Ishikawa (cell line): ENCODE results near the gene NRXN3.

Experiments used
- CEBPB ChIP-seq: IDR thresholded peaks from 2 replicates; pipeline ENCODE4 v1.6.1; 2012
- CREB1 ChIP-seq: IDR thresholded peaks from 2 replicates; pipeline ENCODE4 v1.6.1; 2012; ENCODE audit warnings: low read depth
- EGR1 ChIP-seq: IDR thresholded peaks from 2 replicates; pipeline ENCODE4 v1.6.1; 2012
- EP300 ChIP-seq: IDR thresholded peaks from 2 replicates; pipeline ENCODE4 v1.6.1; 2012; ENCODE audit warnings: borderline replicate concordance
- FOXM1 ChIP-seq: IDR thresholded peaks from 2 replicates; pipeline ENCODE4 v1.6.1; 2012; ENCODE audit warnings: low read depth, borderline replicate concordance
- NFIC ChIP-seq: IDR thresholded peaks from 2 replicates; pipeline ENCODE4 v1.6.1; 2012
- RAD21 ChIP-seq: IDR thresholded peaks from 2 replicates; pipeline ENCODE4 v1.6.1; 2012; ENCODE audit warnings: low read depth
- TAF1 ChIP-seq: IDR thresholded peaks from 2 replicates; pipeline ENCODE4 v1.6.1; 2012; ENCODE audit warnings: low read depth, mild to moderate bottlenecking
- TCF12 ChIP-seq: IDR thresholded peaks from 2 replicates; pipeline ENCODE4 v1.6.1; 2012; ENCODE audit warnings: low read depth
- TEAD4 ChIP-seq: IDR thresholded peaks from 2 replicates; pipeline ENCODE4 v1.6.1; 2012
- YY1 ChIP-seq: IDR thresholded peaks from 2 replicates; pipeline ENCODE4 v1.6.1; 2012; ENCODE audit warnings: low read depth
- ZBTB7A ChIP-seq: IDR thresholded peaks from 2 replicates; pipeline ENCODE4 v1.6.1; 2012; ENCODE audit warnings: low read depth
- TF ChIP-seq, protein P1 (sequence below): IDR thresholded peaks from 2 replicates; pipeline ENCODE4 v1.6.1; 2012
- TF ChIP-seq, protein P2 (sequence below): IDR thresholded peaks from 2 replicates; pipeline ENCODE4 v1.6.1; 2012; ENCODE audit warnings: low read depth, mild to moderate bottlenecking
- TF ChIP-seq, protein P3 (sequence below): IDR thresholded peaks from 2 replicates; pipeline ENCODE4 v1.6.1; 2012

Gene NRXN3

DNA sequence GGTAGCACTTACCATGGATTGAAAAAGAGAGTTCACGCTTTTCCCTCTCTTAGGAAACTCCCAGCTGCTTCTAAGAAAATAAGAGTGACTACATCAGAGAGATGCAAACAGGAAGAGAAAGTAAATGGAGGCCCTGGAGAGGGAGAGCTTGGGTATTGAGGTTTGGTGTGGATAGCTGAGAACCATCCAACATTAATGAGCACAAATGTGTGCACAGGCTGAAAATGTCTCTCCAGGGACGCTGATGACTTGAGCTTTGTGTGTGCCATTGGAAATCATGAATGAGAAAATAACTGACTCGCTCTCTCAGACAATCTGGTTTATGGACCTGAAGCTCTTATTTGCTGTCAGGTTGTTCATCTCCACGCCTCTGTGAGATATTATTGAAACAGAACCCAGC, 318.8 kb downstream of the NRXN3 start:
- TF ChIP-seq, protein P1, sequence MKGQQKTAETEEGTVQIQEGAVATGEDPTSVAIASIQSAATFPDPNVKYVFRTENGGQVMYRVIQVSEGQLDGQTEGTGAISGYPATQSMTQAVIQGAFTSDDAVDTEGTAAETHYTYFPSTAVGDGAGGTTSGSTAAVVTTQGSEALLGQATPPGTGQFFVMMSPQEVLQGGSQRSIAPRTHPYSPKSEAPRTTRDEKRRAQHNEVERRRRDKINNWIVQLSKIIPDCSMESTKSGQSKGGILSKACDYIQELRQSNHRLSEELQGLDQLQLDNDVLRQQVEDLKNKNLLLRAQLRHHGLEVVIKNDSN: no peak
- TF ChIP-seq TCF12 (no peak), TAF1 (no peak), ZBTB7A (no peak), EP300 (no peak), NFIC (no peak), CREB1 (no peak), EGR1 (no peak), CEBPB (no peak), RAD21 (no peak), FOXM1 (no peak), YY1 (no peak), TEAD4 (no peak)
- TF ChIP-seq, protein P2, sequence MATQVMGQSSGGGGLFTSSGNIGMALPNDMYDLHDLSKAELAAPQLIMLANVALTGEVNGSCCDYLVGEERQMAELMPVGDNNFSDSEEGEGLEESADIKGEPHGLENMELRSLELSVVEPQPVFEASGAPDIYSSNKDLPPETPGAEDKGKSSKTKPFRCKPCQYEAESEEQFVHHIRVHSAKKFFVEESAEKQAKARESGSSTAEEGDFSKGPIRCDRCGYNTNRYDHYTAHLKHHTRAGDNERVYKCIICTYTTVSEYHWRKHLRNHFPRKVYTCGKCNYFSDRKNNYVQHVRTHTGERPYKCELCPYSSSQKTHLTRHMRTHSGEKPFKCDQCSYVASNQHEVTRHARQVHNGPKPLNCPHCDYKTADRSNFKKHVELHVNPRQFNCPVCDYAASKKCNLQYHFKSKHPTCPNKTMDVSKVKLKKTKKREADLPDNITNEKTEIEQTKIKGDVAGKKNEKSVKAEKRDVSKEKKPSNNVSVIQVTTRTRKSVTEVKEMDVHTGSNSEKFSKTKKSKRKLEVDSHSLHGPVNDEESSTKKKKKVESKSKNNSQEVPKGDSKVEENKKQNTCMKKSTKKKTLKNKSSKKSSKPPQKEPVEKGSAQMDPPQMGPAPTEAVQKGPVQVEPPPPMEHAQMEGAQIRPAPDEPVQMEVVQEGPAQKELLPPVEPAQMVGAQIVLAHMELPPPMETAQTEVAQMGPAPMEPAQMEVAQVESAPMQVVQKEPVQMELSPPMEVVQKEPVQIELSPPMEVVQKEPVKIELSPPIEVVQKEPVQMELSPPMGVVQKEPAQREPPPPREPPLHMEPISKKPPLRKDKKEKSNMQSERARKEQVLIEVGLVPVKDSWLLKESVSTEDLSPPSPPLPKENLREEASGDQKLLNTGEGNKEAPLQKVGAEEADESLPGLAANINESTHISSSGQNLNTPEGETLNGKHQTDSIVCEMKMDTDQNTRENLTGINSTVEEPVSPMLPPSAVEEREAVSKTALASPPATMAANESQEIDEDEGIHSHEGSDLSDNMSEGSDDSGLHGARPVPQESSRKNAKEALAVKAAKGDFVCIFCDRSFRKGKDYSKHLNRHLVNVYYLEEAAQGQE: no peak
- TF ChIP-seq, protein P3, sequence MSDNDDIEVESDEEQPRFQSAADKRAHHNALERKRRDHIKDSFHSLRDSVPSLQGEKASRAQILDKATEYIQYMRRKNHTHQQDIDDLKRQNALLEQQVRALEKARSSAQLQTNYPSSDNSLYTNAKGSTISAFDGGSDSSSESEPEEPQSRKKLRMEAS: no peak

GRCh38 chr14:78491048-78491447, 320.9 kb downstream of the NRXN3 start:
- no peak for TF ChIP-seq FOXM1
- TF ChIP-seq EP300: no peak
- TF ChIP-seq CEBPB: no peak
- TF ChIP-seq CREB1: no peak
- TF ChIP-seq YY1: no peak
- no peak for TF ChIP-seq NFIC
- TF ChIP-seq TCF12: no peak
- TF ChIP-seq, protein P3: no peak
- TF ChIP-seq, protein P1: no peak
- TF ChIP-seq, protein P2: no peak
- TF ChIP-seq TEAD4: no peak
- no peak for TF ChIP-seq ZBTB7A
- TF ChIP-seq RAD21: no peak

DNA sequence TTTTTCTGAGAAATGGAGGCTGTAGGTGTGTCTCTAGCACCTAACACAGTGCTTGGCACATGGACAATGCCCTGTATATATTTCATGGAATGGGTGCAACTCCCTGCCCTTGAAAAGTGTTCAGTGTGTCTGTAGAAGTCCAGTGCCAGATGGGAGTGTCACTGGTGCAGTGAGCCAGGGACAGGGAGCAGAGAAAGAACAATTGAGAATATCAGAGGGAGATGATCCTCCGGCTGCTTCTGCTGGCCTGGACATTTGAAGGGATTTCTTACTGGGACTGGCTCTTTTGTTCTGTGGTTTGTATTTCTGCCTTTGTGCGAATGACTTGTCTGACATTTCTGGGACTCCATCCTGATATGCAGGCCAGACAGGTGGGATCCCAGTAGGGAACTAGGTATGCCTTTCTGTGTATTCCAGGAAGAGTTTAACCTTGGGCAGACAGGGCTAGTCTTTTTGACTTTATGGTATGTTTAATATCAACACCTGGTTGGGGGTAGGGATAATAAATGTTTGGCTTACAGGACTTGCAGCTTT, 328.0 kb downstream of the NRXN3 start:
- TF ChIP-seq TCF12: no peak
- TF ChIP-seq, protein P2: no peak
- TF ChIP-seq NFIC: no peak
- TF ChIP-seq TAF1: no peak
- TF ChIP-seq, protein P3: no peak
- TF ChIP-seq YY1: no peak
- no peak for TF ChIP-seq TEAD4
- no peak for TF ChIP-seq EGR1
- TF ChIP-seq CEBPB: no peak
- no peak for TF ChIP-seq CREB1
- no peak for TF ChIP-seq RAD21
- TF ChIP-seq, protein P1: no peak
- TF ChIP-seq EP300: no peak
- no peak for TF ChIP-seq ZBTB7A
- no peak for TF ChIP-seq FOXM1

GRCh38 chr14:78501909-78502308, 331.7 kb downstream of the NRXN3 start:
- TF ChIP-seq, protein P1: peak; percentile 36; the same call in 1 of the 2 replicates
- TF ChIP-seq TEAD4: no peak
